ENCODE results near the gene ELAVL3. TPM values are rescaled to one million over a fixed set of nuclear protein-coding genes. Genes with fewer than 3 reads are reported as not detected.

The ELAVL3 gene
- total RNA-seq, 1 experiment from 2014 or later = not detected

DNA sequence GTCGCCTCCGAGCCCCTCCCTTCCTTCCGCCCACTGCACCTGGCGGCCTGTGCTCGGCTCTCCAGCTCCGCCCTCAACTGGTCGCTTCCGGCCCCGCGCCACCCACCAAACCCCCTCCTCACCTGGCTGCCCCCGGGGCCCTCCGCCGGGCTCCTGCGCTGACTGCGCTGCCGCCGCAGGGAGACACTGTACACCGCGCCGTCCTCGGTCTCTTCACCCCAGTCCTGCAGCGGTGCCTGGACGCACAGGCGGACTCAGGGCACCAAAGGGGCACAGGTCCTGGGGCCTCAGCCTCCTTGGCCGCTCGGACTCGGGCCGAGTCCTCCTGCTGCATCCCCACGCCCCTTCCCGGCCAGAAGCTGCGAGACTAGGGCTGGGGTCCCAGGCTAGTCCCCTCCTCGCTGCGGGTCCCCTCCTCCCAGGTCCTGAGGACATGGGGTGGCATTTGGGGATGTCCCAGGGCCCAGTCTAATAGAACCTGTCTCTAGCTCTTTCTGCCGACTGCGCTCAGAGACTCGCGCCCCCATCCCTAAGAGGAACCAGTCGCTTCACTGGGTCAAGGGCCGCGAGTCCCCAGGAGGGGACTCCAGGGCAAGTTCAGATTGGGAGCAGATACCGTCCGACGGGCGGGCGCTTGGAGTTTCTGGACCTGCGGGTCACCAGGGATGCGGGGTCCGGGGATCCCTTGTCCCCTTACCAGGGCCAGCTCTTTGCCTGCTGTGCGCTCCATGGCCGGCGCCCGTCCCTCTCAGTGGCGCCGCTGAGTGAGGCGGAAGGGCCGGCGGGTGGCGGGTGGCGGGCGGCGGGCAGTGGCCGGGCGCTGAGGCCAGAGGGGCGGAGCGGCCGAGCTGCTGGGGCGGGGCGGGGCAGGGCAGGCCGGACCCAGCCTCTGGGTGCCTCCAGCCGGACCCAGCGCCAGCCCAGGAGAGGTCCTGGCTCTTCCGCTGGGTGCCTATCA, 62.0 kb downstream of the ELAVL3 start, which contains the start of gene RGL3:
Gene RGL3 (minus strand): TSS at position 766 of the 958 bp plus-strand sequence. CDS start 36 bp downstream, at position 730.
- Mint-ChIP-seq H3K9me3 (ENCODE audit: unreplicated experiment) (no peaks in the 10 kb centered on the region), H3K27ac (ENCODE audit: low read depth, unreplicated experiment) (no peak within 1 kb of the TSS), H3K27me3 (ENCODE audit: insufficient read depth, unreplicated experiment) (peaks cover 10% of the 10 kb centered on the region), H3K36me3 (ENCODE audit: insufficient read depth, unreplicated experiment) (no peaks in the 10 kb centered on the region), H3K4me3 (ENCODE audit: unreplicated experiment) (no peak within 1 kb of the TSS), H3K4me1 (ENCODE audit: insufficient read depth, unreplicated experiment) (no peaks in the 10 kb centered on the region)
- TF ChIP-seq, protein P1, sequence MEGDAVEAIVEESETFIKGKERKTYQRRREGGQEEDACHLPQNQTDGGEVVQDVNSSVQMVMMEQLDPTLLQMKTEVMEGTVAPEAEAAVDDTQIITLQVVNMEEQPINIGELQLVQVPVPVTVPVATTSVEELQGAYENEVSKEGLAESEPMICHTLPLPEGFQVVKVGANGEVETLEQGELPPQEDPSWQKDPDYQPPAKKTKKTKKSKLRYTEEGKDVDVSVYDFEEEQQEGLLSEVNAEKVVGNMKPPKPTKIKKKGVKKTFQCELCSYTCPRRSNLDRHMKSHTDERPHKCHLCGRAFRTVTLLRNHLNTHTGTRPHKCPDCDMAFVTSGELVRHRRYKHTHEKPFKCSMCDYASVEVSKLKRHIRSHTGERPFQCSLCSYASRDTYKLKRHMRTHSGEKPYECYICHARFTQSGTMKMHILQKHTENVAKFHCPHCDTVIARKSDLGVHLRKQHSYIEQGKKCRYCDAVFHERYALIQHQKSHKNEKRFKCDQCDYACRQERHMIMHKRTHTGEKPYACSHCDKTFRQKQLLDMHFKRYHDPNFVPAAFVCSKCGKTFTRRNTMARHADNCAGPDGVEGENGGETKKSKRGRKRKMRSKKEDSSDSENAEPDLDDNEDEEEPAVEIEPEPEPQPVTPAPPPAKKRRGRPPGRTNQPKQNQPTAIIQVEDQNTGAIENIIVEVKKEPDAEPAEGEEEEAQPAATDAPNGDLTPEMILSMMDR (IDR thresholded peaks at IDR 0.05; ENCODE audit: unreplicated experiment) = no peak
- no peak for DNase-seq (ENCODE audit: unreplicated experiment)
- POLR2A ChIA-PET = no interaction called here
- CTCF ChIA-PET = interaction anchor here (0.6 to 1.1 kb wide), 3 partner anchors 12 to 1519 kb away, joined by 3 to 4 read pairs (median 3); partner anchors contain the start of gene TSPAN16
- intact Hi-C loops (cut with micrococcal nuclease) = no loop called here
- BruUV-seq (replicated peaks) = no TSS peak

DNA sequence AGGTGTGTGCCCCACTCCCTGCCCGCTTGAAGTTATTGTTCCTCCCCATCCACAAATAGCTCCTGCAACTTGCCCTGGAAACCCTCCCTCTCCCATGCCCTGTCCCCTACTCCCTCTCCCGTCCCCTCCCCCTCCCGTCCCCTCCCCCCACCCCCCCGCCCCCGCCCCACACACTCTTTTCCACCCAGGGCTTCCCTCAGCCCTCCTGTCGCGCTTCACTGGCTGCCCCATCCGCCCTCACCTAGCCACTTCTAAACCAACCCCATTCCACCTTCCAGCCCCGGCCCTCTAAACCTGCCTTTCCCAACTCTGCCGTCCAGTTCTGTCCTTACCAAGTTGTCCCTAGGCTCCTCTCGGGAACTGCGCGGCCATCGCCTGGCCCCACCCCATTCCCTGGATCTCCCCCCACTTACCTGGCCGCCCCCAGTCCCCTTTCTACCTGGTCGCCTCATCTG, 62.7 kb downstream of the ELAVL3 start:
- Mint-ChIP-seq H3K4me1 (ENCODE audit: insufficient read depth, unreplicated experiment) (no peaks in the 10 kb centered on the region), H3K36me3 (ENCODE audit: insufficient read depth, unreplicated experiment) (no peaks in the 10 kb centered on the region), H3K9me3 (ENCODE audit: unreplicated experiment) (no peaks in the 10 kb centered on the region), H3K27me3 (ENCODE audit: insufficient read depth, unreplicated experiment) (peaks cover 3% of the 10 kb centered on the region), H3K4me3 (ENCODE audit: unreplicated experiment) (no peak overlapping the region), H3K27ac (ENCODE audit: low read depth, unreplicated experiment) (no peak overlapping the region)
- DNase-seq (ENCODE audit: unreplicated experiment) = no peak
- TF ChIP-seq, protein P1 (IDR thresholded peaks at IDR 0.05; ENCODE audit: unreplicated experiment) = no peak
- POLR2A ChIA-PET = no interaction called here
- CTCF ChIA-PET = interaction anchor here (0.6 to 1.1 kb wide), 3 partner anchors 11 to 1193 kb away, joined by 3 to 4 read pairs (median 3); partner anchors contain the start of genes TSPAN16 and ZNF791
- BruUV-seq (replicated peaks) = no TSS peak
- intact Hi-C loops (cut with micrococcal nuclease) = no loop called here

DNA sequence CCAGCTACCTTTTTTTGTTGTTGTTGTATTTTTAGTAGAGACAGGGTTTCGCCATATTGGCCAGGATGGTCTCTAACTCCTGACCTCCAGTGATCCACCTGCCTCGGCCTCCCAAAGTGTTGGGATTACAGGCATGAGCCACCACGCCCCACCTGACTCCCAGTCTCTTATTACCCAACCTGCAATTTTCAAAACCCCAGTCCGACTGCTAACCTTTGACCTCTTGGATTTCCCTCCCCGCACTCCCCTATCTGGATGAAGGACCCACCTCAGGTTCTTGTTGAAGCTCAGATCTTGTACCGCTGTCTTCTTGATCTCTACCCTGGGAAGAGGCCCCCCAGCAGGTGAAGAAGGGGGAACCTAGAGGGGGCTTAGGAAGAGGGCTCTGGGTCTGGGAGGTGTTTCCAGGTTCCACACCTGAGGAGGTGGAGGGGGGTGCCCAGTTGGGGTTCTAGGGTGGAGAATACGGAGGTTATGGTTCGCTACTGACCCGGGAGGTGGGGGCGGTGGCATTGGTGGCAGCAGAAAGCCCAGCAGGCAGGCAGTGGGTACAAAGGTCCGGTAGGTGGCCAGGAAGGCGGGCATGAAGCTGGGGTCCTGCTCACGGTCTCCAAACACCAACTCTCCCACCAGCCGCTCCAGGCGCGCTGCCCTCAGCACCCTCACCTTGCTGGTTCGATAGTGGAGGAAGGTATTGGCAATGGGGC, 64.3 kb downstream of the ELAVL3 start:
- ChIA-PET POLR2A (interaction anchor here (0.7 kb wide), 1 partner anchor 61 kb away, joined by 3 read pairs; no protein-coding TSS in a partner anchor), CTCF (no interaction called here)
- no peak overlapping the region for H3K4me3 Mint-ChIP-seq (ENCODE audit: unreplicated experiment)
- no peaks in the 10 kb centered on the region for H3K4me1 Mint-ChIP-seq (ENCODE audit: insufficient read depth, unreplicated experiment)
- TF ChIP-seq, protein P1 (IDR thresholded peaks at IDR 0.05; ENCODE audit: unreplicated experiment) = no peak
- H3K27me3 Mint-ChIP-seq (ENCODE audit: insufficient read depth, unreplicated experiment) = no peaks in the 10 kb centered on the region
- no peak for DNase-seq (ENCODE audit: unreplicated experiment)
- H3K9me3 Mint-ChIP-seq (ENCODE audit: unreplicated experiment) = no peaks in the 10 kb centered on the region
- no peak overlapping the region for H3K27ac Mint-ChIP-seq (ENCODE audit: low read depth, unreplicated experiment)
- H3K36me3 Mint-ChIP-seq (ENCODE audit: insufficient read depth, unreplicated experiment) = no peaks in the 10 kb centered on the region
- BruUV-seq (replicated peaks) = no TSS peak
- intact Hi-C loops (cut with micrococcal nuclease) = no loop called here

DNA sequence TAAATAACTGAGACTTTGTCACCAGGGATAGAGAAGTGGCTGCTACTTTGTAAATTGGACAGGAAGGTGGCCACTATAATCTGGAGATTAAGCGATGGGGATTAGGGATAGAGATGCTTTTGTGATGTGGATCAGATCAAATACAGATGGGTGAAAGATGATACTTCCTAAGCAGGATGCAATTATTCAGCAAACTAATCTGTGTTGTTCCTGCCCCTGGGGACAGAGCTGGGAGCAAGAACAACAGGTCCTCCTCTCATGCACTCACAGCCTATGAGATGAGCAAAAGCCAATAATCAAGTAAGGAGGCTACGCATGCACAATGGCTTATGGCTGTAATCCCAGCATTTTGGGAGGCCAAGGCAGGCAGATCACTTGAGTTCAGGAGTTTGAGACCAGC, 66.3 kb downstream of the ELAVL3 start:
- no peaks in the 10 kb centered on the region for H3K27me3 Mint-ChIP-seq (ENCODE audit: insufficient read depth, unreplicated experiment)
- POLR2A ChIA-PET = no interaction called here
- BruUV-seq (replicated peaks) = no TSS peak

More for the DNA sequence above, 66.3 kb downstream of the ELAVL3 start:
- H3K4me3 Mint-ChIP-seq (ENCODE audit: unreplicated experiment) = no peak overlapping the region
- CTCF ChIA-PET = no interaction called here
- no peaks in the 10 kb centered on the region for H3K9me3 Mint-ChIP-seq (ENCODE audit: unreplicated experiment)
- TF ChIP-seq, protein P1 (IDR thresholded peaks at IDR 0.05; ENCODE audit: unreplicated experiment) = no peak
- intact Hi-C loops (cut with micrococcal nuclease) = no loop called here
- no peak overlapping the region for H3K27ac Mint-ChIP-seq (ENCODE audit: low read depth, unreplicated experiment)
- DNase-seq (ENCODE audit: unreplicated experiment) = no peak
- H3K4me1 Mint-ChIP-seq (ENCODE audit: insufficient read depth, unreplicated experiment) = no peaks in the 10 kb centered on the region
- H3K36me3 Mint-ChIP-seq (ENCODE audit: insufficient read depth, unreplicated experiment) = no peaks in the 10 kb centered on the region

Measured in MCF 10A (cell line).